HEK293 (cell line): ENCODE data around the gene DYRK4.

ENCODE experiments used
- CTCF ChIA-PET: fragments of 350-600 bp; formaldehyde crosslinking; extraction: SDS; loops from one replicate; lab custom pipeline; 2021; ENCODE audit warnings: antibody characterized with exemption; lab: Yijun Ruan, JAX
- POLR2A ChIA-PET: fragments of 300-600 bp; formaldehyde crosslinking; extraction: SDS; loops from one replicate; lab custom pipeline; 2020; ENCODE audit warnings: antibody characterized with exemption, inconsistent platforms; lab: Yijun Ruan, JAX
- H3K27ac ChIP-seq: fragments of 200-500 bp; sonication (Bioruptor generic); 2 replicates; pipeline ENCODE4 v1.5.1; 2014; ENCODE audit warnings: low read depth, low read length, control low read depth, inconsistent platforms; ENCODE audit errors: extremely low read depth
- H3K36me3 ChIP-seq, 2 experiments: fragments of 200-500 bp in 1 of 2; sonication (Bioruptor generic) in 1 of 2; 1 replicate in 1 of 2; 2 replicates in 1 of 2; pipeline ENCODE4 v1.5.1; 2014 to 2017; ENCODE audit warnings: inconsistent platforms in 2 of 2, low read length in 2 of 2; ENCODE audit not compliant: control insufficient read depth in 2 of 2, insufficient read depth in 1 of 2
- H3K4me1 ChIP-seq: fragments of 200-500 bp; sonication (Bioruptor generic); 2 replicates; pipeline ENCODE4 v1.5.1; 2014; ENCODE audit warnings: mild to moderate bottlenecking, low read length, inconsistent platforms; ENCODE audit not compliant: control insufficient read depth, insufficient read depth
- H3K4me3 ChIP-seq: 2 replicates; pipeline ENCODE4 v1.5.1; 2011; ENCODE audit warnings: low read depth, mild to moderate bottlenecking, control low read depth, low read length, moderate library complexity
- H3K9me3 ChIP-seq: fragments of 200-500 bp; sonication (Bioruptor generic); 2 replicates; pipeline ENCODE4 v1.5.1; 2014; ENCODE audit warnings: low read depth, low read length, inconsistent platforms; ENCODE audit not compliant: control insufficient read depth, insufficient read depth
- EGR2 ChIP-seq: fragments of 450-650 bp; formaldehyde crosslinking; IDR thresholded peaks from 2 replicates; pipeline ENCODE4 v1.5.1; 2016; ENCODE audit warnings: low read depth, missing biosample characterization, missing genetic modification characterization
- GLI2 ChIP-seq: fragments of 450-650 bp; formaldehyde crosslinking; IDR thresholded peaks from 2 replicates; pipeline ENCODE4; 2017; ENCODE audit warnings: missing biosample characterization, missing genetic modification characterization, low read depth, borderline replicate concordance
- GLIS1 ChIP-seq: fragments of 450-650 bp; formaldehyde crosslinking; IDR thresholded peaks from 2 replicates; pipeline ENCODE4 v1.5.1; 2016; ENCODE audit warnings: missing biosample characterization, missing genetic modification characterization
- MZF1 ChIP-seq: fragments of 450-650 bp; formaldehyde crosslinking; IDR thresholded peaks from 2 replicates; pipeline ENCODE4 v1.5.1; 2017; ENCODE audit warnings: missing biosample characterization, missing genetic modification characterization, borderline replicate concordance
- SP2 ChIP-seq: fragments of 450-650 bp; formaldehyde crosslinking; IDR thresholded peaks from 2 replicates; pipeline ENCODE4 v1.5.1; 2016; ENCODE audit warnings: missing biosample characterization, missing genetic modification characterization
- TRIM28 ChIP-seq: IDR thresholded peaks from 2 replicates; pipeline ENCODE4 v1.6.1; 2011; ENCODE audit warnings: low read length, control low read depth, borderline replicate concordance
- ZBTB21 ChIP-seq: fragments of 450-650 bp; formaldehyde crosslinking; IDR thresholded peaks from 2 replicates; pipeline ENCODE4 v1.5.1; 2017; ENCODE audit warnings: missing biosample characterization, missing genetic modification characterization
- ZFP3 ChIP-seq: fragments of 450-650 bp; formaldehyde crosslinking; IDR thresholded peaks from 2 replicates; pipeline ENCODE4 v1.5.1; 2016; ENCODE audit warnings: low read depth, missing biosample characterization, missing genetic modification characterization
- ZFP69B ChIP-seq: fragments of 450-650 bp; formaldehyde crosslinking; IDR thresholded peaks from 2 replicates; pipeline ENCODE4 v1.5.1; 2016; ENCODE audit warnings: missing biosample characterization, missing genetic modification characterization
- ZNF121 ChIP-seq: fragments of 450-650 bp; formaldehyde crosslinking; IDR thresholded peaks from 2 replicates; pipeline ENCODE4 v1.5.1; 2016; ENCODE audit warnings: missing biosample characterization, missing genetic modification characterization
- ZNF138 ChIP-seq: fragments of 450-650 bp; formaldehyde crosslinking; IDR thresholded peaks from 2 replicates; pipeline ENCODE4 v1.5.1; 2016; ENCODE audit warnings: missing biosample characterization, missing genetic modification characterization, borderline replicate concordance
- ZNF146 ChIP-seq: fragments of 450-650 bp; formaldehyde crosslinking; IDR thresholded peaks from 2 replicates; pipeline ENCODE4 v1.5.1; 2016; ENCODE audit warnings: missing biosample characterization, missing genetic modification characterization
- ZNF155 ChIP-seq: fragments of 450-650 bp; formaldehyde crosslinking; IDR thresholded peaks from 2 replicates; pipeline ENCODE4 v1.5.1; 2016; ENCODE audit warnings: missing biosample characterization, missing genetic modification characterization
- ZNF157 ChIP-seq: fragments of 450-650 bp; formaldehyde crosslinking; IDR thresholded peaks from 2 replicates; pipeline ENCODE4 v1.5.1; 2016; ENCODE audit warnings: missing biosample characterization, missing genetic modification characterization
- ZNF266 ChIP-seq: fragments of 450-650 bp; formaldehyde crosslinking; IDR thresholded peaks from 2 replicates; pipeline ENCODE4 v1.5.1; 2016; ENCODE audit warnings: missing biosample characterization, missing genetic modification characterization, low read depth
- ZNF324 ChIP-seq: fragments of 450-650 bp; formaldehyde crosslinking; IDR thresholded peaks from 2 replicates; pipeline ENCODE4 v1.5.1; 2016; ENCODE audit warnings: missing biosample characterization, missing genetic modification characterization
- ZNF341 ChIP-seq: fragments of 450-650 bp; formaldehyde crosslinking; IDR thresholded peaks from 2 replicates; pipeline ENCODE4; 2016; ENCODE audit warnings: low read depth, missing biosample characterization, missing genetic modification characterization
- ZNF391 ChIP-seq: fragments of 450-650 bp; formaldehyde crosslinking; IDR thresholded peaks from 2 replicates; pipeline ENCODE4 v1.5.1; 2016; ENCODE audit warnings: low read depth, missing biosample characterization, missing genetic modification characterization, borderline replicate concordance
- ZNF423 ChIP-seq: fragments of 450-650 bp; formaldehyde crosslinking; IDR thresholded peaks from 2 replicates; pipeline ENCODE4 v1.5.1; 2016; ENCODE audit warnings: missing biosample characterization, missing genetic modification characterization
- ZNF558 ChIP-seq: fragments of 450-650 bp; formaldehyde crosslinking; IDR thresholded peaks from 2 replicates; pipeline ENCODE4 v1.5.1; 2016; ENCODE audit warnings: missing biosample characterization, missing genetic modification characterization
- ZNF701 ChIP-seq: fragments of 450-650 bp; formaldehyde crosslinking; IDR thresholded peaks from 2 replicates; pipeline ENCODE4 v1.5.1; 2016; ENCODE audit warnings: missing biosample characterization, missing genetic modification characterization
- ZNF768 ChIP-seq: fragments of 450-650 bp; formaldehyde crosslinking; IDR thresholded peaks from 2 replicates; pipeline ENCODE4 v1.5.1; 2018; ENCODE audit warnings: missing biosample characterization, mild to moderate bottlenecking, missing genetic modification characterization
- ZNF785 ChIP-seq: fragments of 450-650 bp; formaldehyde crosslinking; IDR thresholded peaks from 2 replicates; pipeline ENCODE4 v1.5.1; 2016; ENCODE audit warnings: missing biosample characterization, missing genetic modification characterization
- ZNF843 ChIP-seq: fragments of 450-650 bp; formaldehyde crosslinking; IDR thresholded peaks from 2 replicates; pipeline ENCODE4 v1.5.1; 2016; ENCODE audit warnings: missing biosample characterization, missing genetic modification characterization
- TF ChIP-seq, protein P1 (sequence below): fragments of 450-650 bp; formaldehyde crosslinking; IDR thresholded peaks from 2 replicates; pipeline ENCODE4 v1.5.1; 2016; ENCODE audit warnings: missing biosample characterization, missing genetic modification characterization
- TF ChIP-seq, protein P2 (sequence below): fragments of 450-650 bp; formaldehyde crosslinking; IDR thresholded peaks from 2 replicates; pipeline ENCODE4 v1.5.1; 2016; ENCODE audit warnings: missing biosample characterization, missing genetic modification characterization
- TF ChIP-seq, protein P3 (sequence below): fragments of 450-650 bp; formaldehyde crosslinking; IDR thresholded peaks from 2 replicates; pipeline ENCODE4 v1.5.1; 2016; ENCODE audit warnings: missing biosample characterization, missing genetic modification characterization

The DYRK4 gene

DNA sequence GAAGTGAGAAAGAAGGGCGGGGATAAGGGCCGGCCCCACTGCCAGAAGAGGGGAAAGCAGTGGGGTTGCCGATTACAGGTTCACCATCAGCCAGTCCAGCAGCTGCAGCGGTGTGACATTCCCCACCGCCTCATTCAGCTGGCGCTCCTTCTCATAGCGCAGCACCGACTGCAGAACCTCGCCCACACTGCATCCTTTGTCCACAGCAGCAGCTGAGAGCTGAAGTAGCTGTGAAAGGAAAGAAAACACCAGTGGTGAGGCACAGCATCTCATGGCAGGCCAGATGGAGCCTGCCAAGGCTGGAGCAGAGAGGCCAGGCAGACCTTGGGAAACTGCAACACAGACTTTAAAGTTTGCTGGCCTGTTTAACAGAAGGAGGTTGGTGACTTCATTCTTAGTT lies 53.7 kb downstream of the DYRK4 start (continued):
- TF ChIP-seq ZBTB21 (no peak), ZNF785 (tag by site-specific recombination) (no peak), ZNF768 (no peak)
- TF ChIP-seq, protein P1, sequence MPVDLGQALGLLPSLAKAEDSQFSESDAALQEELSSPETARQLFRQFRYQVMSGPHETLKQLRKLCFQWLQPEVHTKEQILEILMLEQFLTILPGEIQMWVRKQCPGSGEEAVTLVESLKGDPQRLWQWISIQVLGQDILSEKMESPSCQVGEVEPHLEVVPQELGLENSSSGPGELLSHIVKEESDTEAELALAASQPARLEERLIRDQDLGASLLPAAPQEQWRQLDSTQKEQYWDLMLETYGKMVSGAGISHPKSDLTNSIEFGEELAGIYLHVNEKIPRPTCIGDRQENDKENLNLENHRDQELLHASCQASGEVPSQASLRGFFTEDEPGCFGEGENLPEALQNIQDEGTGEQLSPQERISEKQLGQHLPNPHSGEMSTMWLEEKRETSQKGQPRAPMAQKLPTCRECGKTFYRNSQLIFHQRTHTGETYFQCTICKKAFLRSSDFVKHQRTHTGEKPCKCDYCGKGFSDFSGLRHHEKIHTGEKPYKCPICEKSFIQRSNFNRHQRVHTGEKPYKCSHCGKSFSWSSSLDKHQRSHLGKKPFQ (tag by site-specific recombination): no peak

DNA sequence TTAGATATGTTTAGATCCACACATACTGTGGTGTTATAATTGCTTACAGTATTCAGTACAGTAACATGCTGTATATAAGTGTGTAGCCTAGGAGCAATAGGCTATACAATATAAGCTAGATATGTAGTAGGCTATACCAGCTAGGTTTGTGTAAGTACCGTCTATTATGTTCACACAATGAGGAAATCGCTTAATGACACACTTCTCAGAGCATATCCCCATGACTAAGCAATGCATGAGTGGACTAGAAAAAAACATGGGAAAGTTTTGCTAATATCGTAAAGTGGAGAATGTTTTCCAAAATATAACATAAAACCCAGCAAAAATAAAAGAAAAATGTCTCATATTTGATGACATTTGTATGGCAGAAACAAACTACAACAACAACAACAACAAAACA lies 59.5 kb downstream of the DYRK4 start:
- Histone ChIP-seq H3K9me3 (no peaks in the 10 kb centered on the region), H3K4me1 (no peaks in the 10 kb centered on the region), H3K27ac (no peak overlapping the region), H3K4me3 (no peak overlapping the region), H3K36me3 (no peaks in the 10 kb centered on the region)
- TF ChIP-seq ZNF391 (tag by site-specific recombination): no peak
- no peak for TF ChIP-seq ZNF423 (tag by site-specific recombination)
- no peak for TF ChIP-seq MZF1 (tag by site-specific recombination)
- TF ChIP-seq ZNF157 (tag by site-specific recombination): no peak
- TF ChIP-seq GLIS1 (tag by site-specific recombination): no peak
- CTCF ChIA-PET: interaction anchor here (0.6 to 1.3 kb wide), 3 partner anchors 11 to 1099 kb away, joined by 3 to 7 read pairs (median 5); no protein-coding TSS in a partner anchor
- POLR2A ChIA-PET: no interaction called here

DNA sequence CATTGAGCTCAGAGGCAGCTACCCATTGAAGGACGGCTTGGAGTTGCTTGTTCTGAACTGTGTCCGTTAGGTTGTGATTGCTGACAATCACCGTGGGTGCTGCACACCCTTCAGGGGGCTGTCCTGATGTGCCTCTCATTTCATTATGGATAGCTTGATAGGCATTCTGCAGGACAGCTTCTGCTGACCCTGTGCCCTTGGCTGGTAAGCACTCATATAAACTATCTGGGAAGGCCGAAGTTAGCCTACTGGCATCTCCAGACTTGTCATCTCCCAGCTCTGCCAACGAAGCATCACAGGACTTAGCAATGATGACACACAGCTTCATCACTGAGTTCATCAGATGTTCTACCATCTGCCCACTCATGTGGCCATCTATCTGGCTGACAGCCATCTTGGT lies 64.5 kb downstream of the DYRK4 start:
- H3K27ac ChIP-seq: no peak overlapping the region
- H3K4me3 ChIP-seq: no peak overlapping the region
- ChIA-PET POLR2A (no interaction called here), CTCF (no interaction called here)
- H3K9me3 ChIP-seq: no peaks in the 10 kb centered on the region
- TF ChIP-seq, protein P2, sequence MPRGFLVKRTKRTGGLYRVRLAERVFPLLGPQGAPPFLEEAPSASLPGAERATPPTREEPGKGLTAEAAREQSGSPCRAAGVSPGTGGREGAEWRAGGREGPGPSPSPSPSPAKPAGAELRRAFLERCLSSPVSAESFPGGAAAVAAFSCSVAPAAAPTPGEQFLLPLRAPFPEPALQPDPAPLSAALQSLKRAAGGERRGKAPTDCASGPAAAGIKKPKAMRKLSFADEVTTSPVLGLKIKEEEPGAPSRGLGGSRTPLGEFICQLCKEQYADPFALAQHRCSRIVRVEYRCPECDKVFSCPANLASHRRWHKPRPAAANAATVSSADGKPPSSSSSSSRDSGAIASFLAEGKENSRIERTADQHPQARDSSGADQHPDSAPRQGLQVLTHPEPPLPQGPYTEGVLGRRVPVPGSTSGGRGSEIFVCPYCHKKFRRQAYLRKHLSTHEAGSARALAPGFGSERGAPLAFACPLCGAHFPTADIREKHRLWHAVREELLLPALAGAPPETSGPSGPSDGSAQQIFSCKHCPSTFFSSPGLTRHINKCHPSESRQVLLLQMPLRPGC (tag by site-specific recombination): no peak
- TF ChIP-seq, protein P3, sequence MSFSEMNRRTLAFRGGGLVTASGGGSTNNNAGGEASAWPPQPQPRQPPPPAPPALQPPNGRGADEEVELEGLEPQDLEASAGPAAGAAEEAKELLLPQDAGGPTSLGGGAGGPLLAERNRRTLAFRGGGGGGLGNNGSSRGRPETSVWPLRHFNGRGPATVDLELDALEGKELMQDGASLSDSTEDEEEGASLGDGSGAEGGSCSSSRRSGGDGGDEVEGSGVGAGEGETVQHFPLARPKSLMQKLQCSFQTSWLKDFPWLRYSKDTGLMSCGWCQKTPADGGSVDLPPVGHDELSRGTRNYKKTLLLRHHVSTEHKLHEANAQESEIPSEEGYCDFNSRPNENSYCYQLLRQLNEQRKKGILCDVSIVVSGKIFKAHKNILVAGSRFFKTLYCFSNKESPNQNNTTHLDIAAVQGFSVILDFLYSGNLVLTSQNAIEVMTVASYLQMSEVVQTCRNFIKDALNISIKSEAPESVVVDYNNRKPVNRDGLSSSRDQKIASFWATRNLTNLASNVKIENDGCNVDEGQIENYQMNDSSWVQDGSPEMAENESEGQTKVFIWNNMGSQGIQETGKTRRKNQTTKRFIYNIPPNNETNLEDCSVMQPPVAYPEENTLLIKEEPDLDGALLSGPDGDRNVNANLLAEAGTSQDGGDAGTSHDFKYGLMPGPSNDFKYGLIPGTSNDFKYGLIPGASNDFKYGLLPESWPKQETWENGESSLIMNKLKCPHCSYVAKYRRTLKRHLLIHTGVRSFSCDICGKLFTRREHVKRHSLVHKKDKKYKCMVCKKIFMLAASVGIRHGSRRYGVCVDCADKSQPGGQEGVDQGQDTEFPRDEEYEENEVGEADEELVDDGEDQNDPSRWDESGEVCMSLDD: no peak
- TF ChIP-seq ZNF341 (tag by site-specific recombination): no peak
- no peak for TF ChIP-seq ZNF843
- TF ChIP-seq ZNF701: no peak
- TF ChIP-seq EGR2 (tag by site-specific recombination): no peak
- TF ChIP-seq ZNF324 (tag by site-specific recombination): no peak
- no peak for TF ChIP-seq ZNF266
- TF ChIP-seq SP2: no peak
- TF ChIP-seq GLI2 (tag by site-specific recombination): no peak
- no peak for TF ChIP-seq ZNF138
- no peak for TF ChIP-seq TRIM28
- TF ChIP-seq ZNF146 (tag by site-specific recombination): no peak
- TF ChIP-seq ZFP69B (tag by site-specific recombination): no peak
- no peak for TF ChIP-seq ZNF121 (tag by site-specific recombination)
- no peak for TF ChIP-seq ZNF558 (tag by site-specific recombination)
- TF ChIP-seq ZNF155 (tag by site-specific recombination): no peak
- TF ChIP-seq ZFP3 (tag by site-specific recombination): no peak
- TF ChIP-seq, all 188 proteins: peak for 0
- H3K36me3 ChIP-seq: no peaks in the 10 kb centered on the region
- no peaks in the 10 kb centered on the region for H3K4me1 ChIP-seq
